HFF-Myc (cell line): ENCODE results near the gene NR2F6.

Source experiments
- DNase-seq: peaks from one replicate; pipeline ENCODE4 v3.0.0-alpha.2; 2011; ENCODE audit warnings: low read depth; ENCODE audit errors: extremely low read depth
- H3K4me3 ChIP-seq: replicated peaks from 2 replicates; pipeline ENCODE4 v1.5.1; 2011; ENCODE audit warnings: low read depth, mild to moderate bottlenecking, control low read depth, low read length
- TF ChIP-seq, protein P1 (sequence below): IDR thresholded peaks from 2 replicates; pipeline ENCODE4 v1.5.1; 2012; ENCODE audit warnings: mild to moderate bottlenecking, low read depth, low read length, control low read depth; ENCODE audit errors: missing control alignments

NR2F6 gene

GRCh38 chr19:17263712-17264640 is 18.3 kb upstream of the NR2F6 start:
- no peak for DNase-seq
- no peak overlapping the region for H3K4me3 ChIP-seq
- TF ChIP-seq, protein P1, sequence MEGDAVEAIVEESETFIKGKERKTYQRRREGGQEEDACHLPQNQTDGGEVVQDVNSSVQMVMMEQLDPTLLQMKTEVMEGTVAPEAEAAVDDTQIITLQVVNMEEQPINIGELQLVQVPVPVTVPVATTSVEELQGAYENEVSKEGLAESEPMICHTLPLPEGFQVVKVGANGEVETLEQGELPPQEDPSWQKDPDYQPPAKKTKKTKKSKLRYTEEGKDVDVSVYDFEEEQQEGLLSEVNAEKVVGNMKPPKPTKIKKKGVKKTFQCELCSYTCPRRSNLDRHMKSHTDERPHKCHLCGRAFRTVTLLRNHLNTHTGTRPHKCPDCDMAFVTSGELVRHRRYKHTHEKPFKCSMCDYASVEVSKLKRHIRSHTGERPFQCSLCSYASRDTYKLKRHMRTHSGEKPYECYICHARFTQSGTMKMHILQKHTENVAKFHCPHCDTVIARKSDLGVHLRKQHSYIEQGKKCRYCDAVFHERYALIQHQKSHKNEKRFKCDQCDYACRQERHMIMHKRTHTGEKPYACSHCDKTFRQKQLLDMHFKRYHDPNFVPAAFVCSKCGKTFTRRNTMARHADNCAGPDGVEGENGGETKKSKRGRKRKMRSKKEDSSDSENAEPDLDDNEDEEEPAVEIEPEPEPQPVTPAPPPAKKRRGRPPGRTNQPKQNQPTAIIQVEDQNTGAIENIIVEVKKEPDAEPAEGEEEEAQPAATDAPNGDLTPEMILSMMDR = no peak

- DNase-seq = no peak
- TF ChIP-seq, protein P1 = no peak
- no peak overlapping the region for H3K4me3 ChIP-seq
Observed at GRCh38 chr19:17262557-17262956, 16.8 kb upstream of the NR2F6 start.

DNA sequence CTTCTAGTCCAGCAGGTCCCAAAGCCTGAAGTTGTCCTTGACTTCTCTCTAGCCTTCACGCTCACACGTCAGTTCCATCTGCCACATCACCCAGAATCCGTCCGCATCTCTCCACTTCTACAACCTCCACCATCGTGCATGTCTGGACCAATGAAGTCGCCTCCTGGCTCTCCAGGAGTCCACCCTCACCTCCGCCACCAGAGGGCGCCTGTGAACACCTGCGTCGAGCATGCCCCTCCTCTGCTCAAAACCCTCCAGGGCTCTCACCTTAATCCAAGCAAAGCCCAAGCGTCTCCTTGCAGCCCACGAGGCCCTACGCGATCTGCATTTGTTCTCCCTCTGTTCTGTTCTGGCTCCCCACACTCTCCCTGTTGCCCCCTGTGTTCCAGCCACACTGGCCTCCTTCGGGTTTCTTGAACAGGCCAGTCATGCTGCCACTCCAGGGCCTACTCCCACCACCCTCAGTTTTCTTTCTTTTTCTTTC is 15.2 kb upstream of the NR2F6 start:
- H3K4me3 ChIP-seq = no peak overlapping the region
- TF ChIP-seq, protein P1 = peak; percentile 95
- peak; percentile 36 for DNase-seq

- TF ChIP-seq, protein P1 = no peak
- DNase-seq = no peak
- H3K4me3 ChIP-seq = no peak overlapping the region
Observed at GRCh38 chr19:17259934-17260333, 14.2 kb upstream of the NR2F6 start.

GRCh38 chr19:17259118-17259780 is 13.5 kb upstream of the NR2F6 start:
- TF ChIP-seq, protein P1 = no peak
- no peak overlapping the region for H3K4me3 ChIP-seq
- DNase-seq = no peak

DNA sequence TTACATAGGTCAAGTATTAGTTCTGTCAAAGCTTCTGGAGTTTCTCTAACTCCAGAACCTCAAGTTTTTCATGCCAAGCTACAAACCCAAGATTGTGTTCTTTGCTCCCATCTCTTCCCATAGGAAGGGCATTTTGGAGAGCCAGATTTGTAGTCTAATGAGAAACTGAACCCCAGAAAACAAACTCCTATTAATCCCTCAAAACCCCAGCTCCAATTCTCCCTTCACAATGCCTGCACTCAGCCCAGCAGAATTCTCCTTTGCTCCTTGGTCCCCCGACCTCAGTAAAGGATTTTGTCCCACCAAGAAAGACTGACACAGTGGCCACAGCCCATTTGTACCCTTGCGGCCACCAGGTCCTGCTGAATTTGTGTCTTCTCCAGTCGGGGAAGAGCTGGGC is 10.4 kb upstream of the NR2F6 start:
- no peak overlapping the region for H3K4me3 ChIP-seq
- DNase-seq = no peak
- TF ChIP-seq, protein P1 = no peak
